SH-SY5Y (cell line): ENCODE data around the gene ZNF682.

ENCODE experiments used
- GATA2 ChIP-seq: IDR thresholded peaks from 2 replicates; pipeline ENCODE4 v1.6.1; 2011; ENCODE audit warnings: mild to moderate bottlenecking, low read depth, low read length
- GATA3 ChIP-seq: IDR thresholded peaks from 2 replicates; pipeline ENCODE4 v1.6.1; 2011; ENCODE audit warnings: low read depth, mild to moderate bottlenecking, low read length, moderate library complexity

GRCh38 chr19:20035935-20036334 is 3.4 kb downstream of the ZNF682 start:
- TF ChIP-seq GATA2 (no peak), GATA3 (no peak)
